MM.1S (cell line): Measurements from ENCODE around the gene FAM9C.

Source experiments
- DNase-seq: peaks from one replicate; pipeline ENCODE4 v3.0.0-alpha.2; 2015
- H2AFZ ChIP-seq: fragments of 300-600 bp; sonication (generic); 2 replicates; pipeline ENCODE4 v1.6.0; 2016; ENCODE audit warnings: antibody characterized with exemption, low read length
- H3F3A ChIP-seq: fragments of 300-600 bp; sonication (generic); 2 replicates; pipeline ENCODE4 v1.6.1; 2016; ENCODE audit warnings: mild to moderate bottlenecking, antibody characterized with exemption, low read length, moderate library complexity, mixed read lengths; ENCODE audit not compliant: insufficient read depth
- H3K27ac ChIP-seq: fragments of 300-600 bp; sonication (generic); 2 replicates; pipeline ENCODE4 v1.5.1; 2016; ENCODE audit warnings: mild to moderate bottlenecking, low read length
- H3K27me3 ChIP-seq: fragments of 300-600 bp; sonication (generic); replicated peaks from 2 replicates; pipeline ENCODE4 v1.6.0; 2016; ENCODE audit warnings: low read length; ENCODE audit not compliant: insufficient read depth
- H3K36me3 ChIP-seq: fragments of 300-600 bp; sonication (generic); replicated peaks from 2 replicates; pipeline ENCODE4 v1.6.1; 2016; ENCODE audit warnings: mild to moderate bottlenecking, low read length, mixed read lengths; ENCODE audit not compliant: insufficient read depth
- H3K4me1 ChIP-seq: fragments of 300-600 bp; sonication (generic); 2 replicates; pipeline ENCODE4 v1.6.1; 2016; ENCODE audit warnings: low read length, mixed read lengths
- H3K4me2 ChIP-seq: fragments of 300-600 bp; sonication (generic); 2 replicates; pipeline ENCODE4 v1.6.0; 2016; ENCODE audit warnings: low read depth, low read length
- H3K4me3 ChIP-seq: fragments of 300-600 bp; sonication (generic); 2 replicates; pipeline ENCODE4 v1.5.1; 2016; ENCODE audit warnings: low read length, mixed read lengths
- H3K79me2 ChIP-seq: fragments of 300-600 bp; sonication (generic); 2 replicates; pipeline ENCODE4 v1.6.1; 2016; ENCODE audit warnings: mixed run types, low read length, mixed read lengths
- H3K9ac ChIP-seq: fragments of 300-600 bp; sonication (generic); 2 replicates; pipeline ENCODE4 v1.6.1; 2016; ENCODE audit warnings: low read length, mixed read lengths
- H3K9me2 ChIP-seq: fragments of 300-600 bp; sonication (generic); replicated peaks from 2 replicates; pipeline ENCODE4 v1.6.1; 2016; ENCODE audit warnings: mild to moderate bottlenecking, low read length, mixed read lengths; ENCODE audit not compliant: insufficient read depth
- H3K9me3 ChIP-seq: fragments of 300-600 bp; sonication (generic); replicated peaks from 2 replicates; pipeline ENCODE4 v1.6.1; 2016; ENCODE audit warnings: mild to moderate bottlenecking, low read length, mixed read lengths; ENCODE audit not compliant: insufficient read depth
- H4K20me1 ChIP-seq: fragments of 300-600 bp; sonication (generic); 2 replicates; pipeline ENCODE4 v1.6.1; 2016; ENCODE audit warnings: mild to moderate bottlenecking, low read length, moderate library complexity, mixed read lengths; ENCODE audit not compliant: insufficient read depth
- CTCF ChIP-seq: fragments of 300-600 bp; sonication (generic); IDR thresholded peaks from 2 replicates; pipeline ENCODE4 v1.5.1; 2016; ENCODE audit warnings: antibody characterized with exemption, low read length, mixed read lengths
- EZH2 ChIP-seq: fragments of 300-600 bp; sonication (generic); optimal IDR thresholded peaks from 2 replicates; pipeline ENCODE3; 2017; ENCODE audit warnings: low read depth, mild to moderate bottlenecking, antibody characterized with exemption, low read length, mixed read lengths
- EZH2phosphoT487 ChIP-seq: fragments of 300-600 bp; sonication (generic); IDR thresholded peaks from 2 replicates; pipeline ENCODE4 v1.6.1; 2018; ENCODE audit warnings: antibody characterized with exemption, low read length

The FAM9C gene

GRCh38 chrX:13059637-13060499 is 15.4 kb upstream of the FAM9C start:
- Histone ChIP-seq H3K27ac (no peak overlapping the region), H3K9me2 (no peaks in the 10 kb centered on the region), H3K36me3 (no peaks in the 10 kb centered on the region), H3K4me2 (no peak overlapping the region), H3K27me3 (no peaks in the 10 kb centered on the region), H3K4me1 (no peaks in the 10 kb centered on the region), H3K9ac (no peak overlapping the region), H3F3A (no peaks in the 10 kb centered on the region), H3K9me3 (no peaks in the 10 kb centered on the region), H2AFZ (no peak overlapping the region), H3K79me2 (no peaks in the 10 kb centered on the region), H3K4me3 (no peak overlapping the region), H4K20me1 (no peaks in the 10 kb centered on the region)
- TF ChIP-seq EZH2 (no peak), CTCF (no peak), EZH2phosphoT487 (no peak)
- DNase-seq, result no peak

- DNase-seq, result no peak
- H3K9ac ChIP-seq, result no peak overlapping the region
- no peaks in the 10 kb centered on the region for H3K9me3 ChIP-seq
- H3K36me3 ChIP-seq, result no peaks in the 10 kb centered on the region
- no peak for TF ChIP-seq CTCF
- TF ChIP-seq EZH2, result no peak
- no peak for TF ChIP-seq EZH2phosphoT487
- H3F3A ChIP-seq, result no peaks in the 10 kb centered on the region
- H3K4me1 ChIP-seq, result no peaks in the 10 kb centered on the region
- no peak overlapping the region for H3K27ac ChIP-seq
- no peak overlapping the region for H3K4me2 ChIP-seq
- no peak overlapping the region for H2AFZ ChIP-seq
- H3K4me3 ChIP-seq, result no peak overlapping the region
- no peaks in the 10 kb centered on the region for H3K9me2 ChIP-seq
- no peaks in the 10 kb centered on the region for H3K27me3 ChIP-seq
- no peaks in the 10 kb centered on the region for H3K79me2 ChIP-seq
- H4K20me1 ChIP-seq, result no peaks in the 10 kb centered on the region
These were observed 11.1 kb upstream of the FAM9C start for GRCh38 chrX:13055486-13055885.

GRCh38 chrX:13053171-13053570 is 8.8 kb upstream of the FAM9C start:
- no peak overlapping the region for H3K9ac ChIP-seq
- no peak overlapping the region for H3K4me2 ChIP-seq
- no peaks in the 10 kb centered on the region for H3F3A ChIP-seq
- no peak overlapping the region for H2AFZ ChIP-seq
- no peak overlapping the region for H3K27ac ChIP-seq
- no peaks in the 10 kb centered on the region for H3K27me3 ChIP-seq
- H3K9me2 ChIP-seq, result no peaks in the 10 kb centered on the region
- no peaks in the 10 kb centered on the region for H3K4me1 ChIP-seq
- H4K20me1 ChIP-seq, result no peaks in the 10 kb centered on the region
- no peak for TF ChIP-seq CTCF
- TF ChIP-seq EZH2, result no peak
- TF ChIP-seq EZH2phosphoT487, result no peak
- H3K79me2 ChIP-seq, result no peaks in the 10 kb centered on the region
- no peak for DNase-seq
- H3K4me3 ChIP-seq, result no peak overlapping the region
- H3K9me3 ChIP-seq, result no peaks in the 10 kb centered on the region
- no peaks in the 10 kb centered on the region for H3K36me3 ChIP-seq
